Mammary microvascular endothelial cell (primary cell): ENCODE results near the gene KEL. TPM values are rescaled to one million over a fixed set of nuclear protein-coding genes. Genes with fewer than 3 reads are reported as not detected.

Source experiments
- total RNA-seq: library from RNA; depleted of rRNA; stranded (reverse); fragments of >200 nt; gene quantifications from 2 replicates; pipeline ENCODE4 v1.2.3, GENCODE V29; 2015

KEL gene, protein sequence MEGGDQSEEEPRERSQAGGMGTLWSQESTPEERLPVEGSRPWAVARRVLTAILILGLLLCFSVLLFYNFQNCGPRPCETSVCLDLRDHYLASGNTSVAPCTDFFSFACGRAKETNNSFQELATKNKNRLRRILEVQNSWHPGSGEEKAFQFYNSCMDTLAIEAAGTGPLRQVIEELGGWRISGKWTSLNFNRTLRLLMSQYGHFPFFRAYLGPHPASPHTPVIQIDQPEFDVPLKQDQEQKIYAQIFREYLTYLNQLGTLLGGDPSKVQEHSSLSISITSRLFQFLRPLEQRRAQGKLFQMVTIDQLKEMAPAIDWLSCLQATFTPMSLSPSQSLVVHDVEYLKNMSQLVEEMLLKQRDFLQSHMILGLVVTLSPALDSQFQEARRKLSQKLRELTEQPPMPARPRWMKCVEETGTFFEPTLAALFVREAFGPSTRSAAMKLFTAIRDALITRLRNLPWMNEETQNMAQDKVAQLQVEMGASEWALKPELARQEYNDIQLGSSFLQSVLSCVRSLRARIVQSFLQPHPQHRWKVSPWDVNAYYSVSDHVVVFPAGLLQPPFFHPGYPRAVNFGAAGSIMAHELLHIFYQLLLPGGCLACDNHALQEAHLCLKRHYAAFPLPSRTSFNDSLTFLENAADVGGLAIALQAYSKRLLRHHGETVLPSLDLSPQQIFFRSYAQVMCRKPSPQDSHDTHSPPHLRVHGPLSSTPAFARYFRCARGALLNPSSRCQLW
- total RNA-seq: not detected in 2 replicates

DNA sequence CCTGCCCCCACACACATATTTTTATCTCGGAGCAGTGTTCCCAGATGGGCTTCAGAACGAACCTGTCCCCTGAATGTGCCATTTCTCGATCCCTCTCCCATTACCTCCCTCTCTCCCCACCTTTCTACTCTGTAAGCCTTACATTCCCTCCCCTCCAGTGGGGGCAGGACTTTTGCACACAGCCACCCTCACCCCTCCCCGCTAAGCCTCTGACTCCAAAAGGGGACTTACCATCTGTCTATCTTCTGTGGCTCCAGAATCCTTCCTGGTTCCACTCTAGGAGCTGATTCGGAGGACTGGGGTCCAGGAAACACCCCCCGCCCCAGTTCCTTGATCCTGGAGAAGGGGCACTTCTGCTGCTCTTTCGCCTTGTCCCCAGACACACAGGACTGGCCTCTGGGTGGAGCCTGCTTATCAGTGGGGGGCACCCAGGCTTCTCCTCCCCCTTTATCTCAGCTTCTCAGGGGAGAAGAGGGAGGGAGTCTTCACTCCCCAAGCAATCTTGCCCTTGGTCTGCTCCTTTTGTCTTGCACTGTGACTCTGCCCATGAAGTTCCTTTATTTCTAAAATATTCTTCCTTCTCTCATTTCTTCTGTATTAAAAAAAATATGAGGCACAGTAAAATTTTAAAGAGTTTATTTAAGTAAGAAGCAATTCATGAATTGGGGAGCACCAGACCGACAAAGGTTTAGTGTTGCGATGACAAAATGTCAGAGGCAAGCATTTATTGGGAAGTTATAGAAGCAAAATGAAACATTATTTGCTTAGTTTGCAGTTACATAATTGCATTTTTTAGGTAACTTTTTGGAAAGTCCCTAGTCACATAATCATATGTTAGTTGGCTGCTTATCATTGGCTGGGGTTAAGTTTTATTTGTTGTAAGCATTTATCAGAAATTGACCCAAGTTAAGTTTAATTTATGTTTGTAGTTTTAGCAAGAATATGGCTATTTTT is at the start of gene KEL:
TSS of gene KEL (minus strand) at position 391 of the 954 bp plus-strand sequence. CDS start at position 234, 157 bp downstream.

DNA sequence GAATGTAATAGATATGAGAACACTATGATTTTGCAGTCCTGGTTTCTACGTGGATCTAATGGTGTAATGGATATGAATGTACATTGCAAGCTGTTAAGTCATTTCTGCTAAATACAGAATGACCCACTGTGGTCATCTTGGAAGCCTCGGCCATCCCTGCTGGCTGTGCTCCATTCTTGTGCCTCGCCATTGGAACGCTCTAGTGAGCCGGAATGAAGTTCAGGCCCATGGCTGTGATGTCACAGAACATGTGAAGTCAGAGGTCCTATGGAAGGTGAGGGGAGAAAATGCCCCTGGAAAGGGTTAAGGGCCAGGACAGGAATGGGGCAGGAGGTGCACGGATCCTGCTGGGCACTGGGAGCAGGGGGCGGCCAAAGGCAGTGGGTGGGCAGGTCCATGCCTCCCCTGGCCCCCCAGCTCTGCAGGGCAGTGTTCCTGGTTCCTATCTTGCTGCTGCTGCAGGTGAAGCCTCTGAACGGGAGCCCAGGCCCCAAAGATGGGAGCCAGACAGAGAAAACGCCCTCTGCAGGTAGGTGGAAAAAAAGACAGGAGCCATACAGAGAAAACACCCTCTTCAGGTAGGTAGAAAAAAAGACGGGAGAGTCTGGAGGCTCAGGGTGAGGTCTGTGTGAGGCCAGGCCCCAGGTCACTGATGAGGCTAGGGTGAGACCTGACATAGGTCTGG is 22.8 kb downstream of the KEL start, which contains the start of gene LLCFC1:
TSS of gene LLCFC1 (plus strand) at position 259 of the 685 bp plus-strand sequence. CDS start at position 397, 138 bp downstream.

DNA sequence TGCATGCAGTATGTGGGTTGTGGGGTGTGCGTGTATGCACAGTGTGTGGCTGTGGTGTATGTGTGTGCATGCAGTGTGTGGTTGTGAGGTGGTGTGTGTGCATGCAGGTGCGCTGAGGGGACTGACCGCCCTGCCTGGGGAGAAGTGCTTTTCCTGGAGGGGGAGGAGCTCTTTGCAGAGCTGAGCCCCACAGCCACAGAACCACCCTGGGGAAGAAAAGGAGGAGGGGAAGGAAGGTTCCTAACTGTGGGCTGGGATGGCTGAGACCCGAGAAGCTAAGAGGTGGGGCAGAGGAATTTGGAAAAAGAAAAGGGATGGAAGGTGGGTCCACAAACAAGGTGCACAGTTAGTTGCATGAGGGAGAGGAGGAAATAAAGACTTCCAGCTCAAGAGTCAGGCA is 28.5 kb downstream of the KEL start, which contains the start of gene TRPV5:
TSS of gene TRPV5 (minus strand) at position 123 of the 400 bp plus-strand sequence. CDS start 287 bp downstream, outside the sequence.

Other genes with a start within 250 kb of the KEL start
- not detected in 2 replicates for gene PRSS1, start 212.9 kb downstream of the KEL start, total RNA-seq
- not detected in 2 replicates for gene PRSS2, start 191.4 kb downstream of the KEL start, total RNA-seq
- 0.15 TPM in 1 of 2 replicates, not detected in the other for gene EPHB6, start 107.3 kb downstream of the KEL start, total RNA-seq
- not detected in 2 replicates for gene TRPV6, start 76.6 kb downstream of the KEL start, total RNA-seq
- not detected in 2 replicates for gene TRPV5, start 28.6 kb downstream of the KEL start, total RNA-seq
- gene LLCFC1, start 22.9 kb downstream of the KEL start, total RNA-seq: not detected in 2 replicates
- gene OR9A2, start 64.8 kb upstream of the KEL start, total RNA-seq: not detected in 2 replicates
- gene OR6V1, start 90.0 kb upstream of the KEL start, total RNA-seq: not detected in 2 replicates
- not detected in 2 replicates for gene PIP, start 169.7 kb upstream of the KEL start, total RNA-seq
- gene TAS2R39, start 221.1 kb upstream of the KEL start, total RNA-seq: not detected in 2 replicates